AG10803 (cell line): ENCODE measurements around the gene PYDC2.
"Not testable (repeated sequence)": the region's sequence is repeated elsewhere in the genome, so short reads cannot be mapped to it uniquely, and the experiment has no call there.

ENCODE experiments used
- DNase-seq: peaks from one replicate; pipeline ENCODE4 v3.0.0; 2010; ENCODE audit warnings: low read depth
- H3K4me3 ChIP-seq: 2 replicates; pipeline ENCODE4 v1.5.1; 2011; ENCODE audit warnings: mild to moderate bottlenecking, low read length, control low read depth
- TF ChIP-seq, protein P1 (sequence below): conservative IDR thresholded peaks from 2 replicates; pipeline ENCODE4 v1.5.1; 2011; ENCODE audit warnings: mild to moderate bottlenecking, low read length, control low read depth, inconsistent platforms

PYDC2 gene

DNA sequence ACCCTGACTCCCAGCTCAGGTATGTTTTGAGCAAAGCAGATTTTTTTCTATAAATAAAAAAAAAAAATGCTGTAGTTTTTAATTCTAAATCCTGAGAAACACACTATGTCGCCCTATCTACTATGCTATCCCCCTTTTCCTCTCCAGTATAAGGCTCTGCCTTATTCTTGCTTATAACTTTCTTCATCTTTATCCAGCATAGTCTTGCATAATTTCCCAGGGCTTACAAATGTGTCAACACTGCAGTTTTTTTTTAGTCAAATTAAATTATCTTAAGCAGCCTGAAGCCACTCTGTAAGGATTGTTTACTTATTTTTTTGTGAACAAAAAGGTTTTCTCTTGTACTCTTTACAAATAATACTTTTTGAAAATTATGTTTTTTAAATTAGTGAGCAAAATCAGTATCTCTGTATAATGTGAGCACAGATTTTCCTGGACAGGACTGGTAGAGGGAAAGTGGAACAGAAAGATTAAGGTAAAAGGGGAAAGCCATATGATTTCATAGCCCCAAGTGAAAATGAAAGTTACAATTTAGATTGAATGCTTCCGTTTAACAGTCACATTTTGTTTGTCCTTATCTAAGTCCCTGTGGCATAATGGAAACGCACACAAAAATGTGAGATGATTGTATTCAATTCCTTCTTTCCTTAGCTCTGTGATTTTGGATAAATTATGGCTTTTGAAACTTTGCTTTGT, 5.6 kb upstream of the PYDC2 start:
- H3K4me3 ChIP-seq, result no peak overlapping the region
- TF ChIP-seq, protein P1, sequence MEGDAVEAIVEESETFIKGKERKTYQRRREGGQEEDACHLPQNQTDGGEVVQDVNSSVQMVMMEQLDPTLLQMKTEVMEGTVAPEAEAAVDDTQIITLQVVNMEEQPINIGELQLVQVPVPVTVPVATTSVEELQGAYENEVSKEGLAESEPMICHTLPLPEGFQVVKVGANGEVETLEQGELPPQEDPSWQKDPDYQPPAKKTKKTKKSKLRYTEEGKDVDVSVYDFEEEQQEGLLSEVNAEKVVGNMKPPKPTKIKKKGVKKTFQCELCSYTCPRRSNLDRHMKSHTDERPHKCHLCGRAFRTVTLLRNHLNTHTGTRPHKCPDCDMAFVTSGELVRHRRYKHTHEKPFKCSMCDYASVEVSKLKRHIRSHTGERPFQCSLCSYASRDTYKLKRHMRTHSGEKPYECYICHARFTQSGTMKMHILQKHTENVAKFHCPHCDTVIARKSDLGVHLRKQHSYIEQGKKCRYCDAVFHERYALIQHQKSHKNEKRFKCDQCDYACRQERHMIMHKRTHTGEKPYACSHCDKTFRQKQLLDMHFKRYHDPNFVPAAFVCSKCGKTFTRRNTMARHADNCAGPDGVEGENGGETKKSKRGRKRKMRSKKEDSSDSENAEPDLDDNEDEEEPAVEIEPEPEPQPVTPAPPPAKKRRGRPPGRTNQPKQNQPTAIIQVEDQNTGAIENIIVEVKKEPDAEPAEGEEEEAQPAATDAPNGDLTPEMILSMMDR, result no peak
- DNase-seq, result no peak

DNA sequence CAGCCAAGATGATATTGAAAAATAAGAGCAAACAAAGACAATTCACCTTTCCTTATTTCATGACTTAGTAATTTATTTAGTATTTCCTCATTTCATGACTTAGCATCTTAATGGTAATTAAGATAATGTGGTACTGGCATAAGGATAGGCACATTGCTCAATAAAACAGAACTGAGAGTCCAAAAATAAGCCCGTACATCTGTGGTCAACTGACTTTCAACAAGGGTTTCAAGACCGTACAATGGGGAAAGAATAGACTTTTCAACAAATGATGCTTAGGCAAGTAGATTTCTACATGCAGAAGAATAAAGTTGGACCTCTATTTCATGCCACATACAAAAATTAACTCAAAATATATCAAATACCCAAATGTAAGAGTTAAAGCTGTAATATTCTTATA, 603 bp upstream of the PYDC2 start:
- no peak for DNase-seq
- TF ChIP-seq, protein P1, result no peak
- no peak overlapping the region for H3K4me3 ChIP-seq

DNA sequence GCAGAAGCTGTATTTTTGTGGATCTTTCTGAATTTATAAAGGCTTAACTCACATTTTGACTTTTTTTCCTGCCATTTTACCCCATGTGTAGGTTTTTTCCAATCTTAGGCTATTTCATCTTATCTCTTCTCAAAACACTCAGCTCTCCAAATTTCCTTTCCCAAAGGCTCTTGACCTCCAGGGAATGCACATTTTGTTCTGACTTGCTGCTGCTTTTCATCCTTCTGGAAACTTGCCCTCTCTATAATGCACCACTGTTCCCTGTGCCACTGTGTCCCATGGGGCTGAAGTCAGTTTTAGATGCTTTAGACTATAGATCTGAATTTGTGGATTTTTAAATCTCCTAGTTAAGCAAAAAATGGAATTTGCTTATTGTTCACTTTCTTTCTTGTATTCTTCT, 9.1 kb downstream of the PYDC2 start:
- TF ChIP-seq, protein P1, result no peak
- no peak for DNase-seq
- H3K4me3 ChIP-seq, result no peak overlapping the region

DNA sequence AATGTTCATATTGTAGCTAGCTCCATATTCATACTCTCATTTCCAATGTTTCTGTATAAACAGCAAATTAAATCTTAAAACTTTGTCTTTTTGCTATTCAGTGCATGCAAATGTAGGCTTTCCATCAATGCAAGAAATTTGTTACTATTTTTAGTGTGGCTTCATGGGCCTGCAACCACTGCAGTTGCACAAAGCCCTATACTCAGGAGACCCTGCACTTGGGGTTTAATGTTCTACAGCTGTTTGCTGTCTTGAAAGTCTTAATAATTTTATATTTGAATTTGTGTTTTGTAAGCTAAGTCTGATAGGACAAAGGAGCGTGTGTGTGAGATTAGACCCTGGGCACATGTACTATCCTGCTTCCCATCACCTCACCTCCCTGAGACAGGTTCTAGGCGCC, 9.6 kb downstream of the PYDC2 start:
- TF ChIP-seq, protein P1, result no peak
- no peak for DNase-seq
- no peak overlapping the region for H3K4me3 ChIP-seq

DNA sequence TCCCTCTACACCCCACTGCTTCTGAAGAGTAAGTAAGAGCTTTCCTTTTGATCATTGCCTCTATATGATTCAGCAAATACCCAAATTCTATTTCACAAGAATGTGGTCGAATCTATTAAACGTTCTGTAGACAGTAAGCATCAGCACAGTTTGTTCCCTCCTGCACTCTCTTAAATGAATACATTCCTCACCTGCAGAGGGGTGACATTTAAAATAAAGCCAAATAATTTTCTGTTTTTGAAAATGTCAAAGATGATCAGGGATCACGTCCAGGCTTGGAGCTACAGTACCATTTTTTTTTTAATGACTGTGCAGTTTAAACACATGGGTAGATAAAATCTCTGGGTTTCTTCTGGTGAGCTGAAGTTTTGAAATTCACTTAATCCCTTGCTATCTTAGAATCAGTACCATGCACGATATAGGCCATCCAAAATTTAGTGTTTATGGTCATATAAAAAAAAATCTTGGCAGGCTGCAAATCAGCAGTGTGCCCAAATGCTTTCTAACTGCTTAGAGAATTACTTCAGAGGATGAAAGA, 12.8 kb downstream of the PYDC2 start:
- TF ChIP-seq, protein P1, result no peak
- no peak overlapping the region for H3K4me3 ChIP-seq
- DNase-seq, result no peak

DNA sequence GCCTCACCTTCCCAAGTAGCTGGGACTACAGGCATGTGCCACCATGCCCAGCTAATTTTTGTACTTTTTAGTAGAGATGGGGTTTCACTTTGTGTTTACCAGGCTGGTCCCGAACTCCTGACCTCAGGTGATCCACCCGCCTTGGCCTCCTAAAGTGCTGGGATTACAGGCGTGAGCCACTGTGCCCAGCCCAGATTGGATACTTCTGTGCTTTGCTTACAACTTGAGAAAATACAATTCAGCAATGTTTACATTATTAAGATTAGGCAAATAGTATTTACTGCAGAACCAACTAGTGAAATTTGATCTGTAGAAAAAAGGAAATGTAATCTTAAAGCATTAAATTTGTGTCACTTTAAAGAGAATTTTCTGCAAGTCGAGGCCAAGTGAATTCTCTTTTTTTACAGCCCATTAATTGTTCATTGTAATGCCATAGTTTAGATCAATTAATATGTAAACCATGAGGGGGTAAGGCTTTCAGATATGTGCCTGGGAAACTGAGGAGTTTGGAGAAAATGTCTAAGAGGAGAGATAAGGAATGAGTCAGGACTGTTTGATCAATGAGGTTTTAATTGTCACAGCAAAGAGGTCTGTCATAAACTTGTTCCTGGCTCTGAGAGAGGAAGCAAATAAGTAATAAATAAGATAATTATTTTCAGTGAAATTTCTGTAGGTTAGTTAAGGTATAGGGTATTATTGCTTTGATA, 15.3 kb downstream of the PYDC2 start:
- TF ChIP-seq, protein P1, result no peak
- no peak for DNase-seq
- no peak overlapping the region for H3K4me3 ChIP-seq

DNA sequence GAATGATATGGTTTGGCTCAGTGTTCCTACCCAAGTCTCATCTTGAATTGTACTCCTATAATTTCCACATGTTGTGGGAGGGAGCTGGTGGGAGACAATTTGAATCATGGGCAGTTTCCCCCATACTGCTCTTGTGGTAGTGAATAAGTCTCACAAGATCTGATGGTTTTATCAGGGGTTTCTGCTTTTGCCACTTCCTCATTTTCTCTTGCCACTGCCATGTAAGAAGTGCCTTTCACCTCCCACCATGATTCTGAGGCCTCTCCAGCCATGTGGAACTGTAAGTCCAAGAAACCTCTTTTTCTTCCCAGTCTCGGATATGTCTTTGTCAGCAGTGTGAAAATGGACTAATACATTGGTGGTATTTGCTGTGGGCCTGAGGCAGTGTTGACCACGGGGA, 23.0 kb downstream of the PYDC2 start:
- not testable (repeated sequence) for DNase-seq, H3K4me3 ChIP-seq
